H9 (cell line): ENCODE results near the gene RALGPS2. TPM values are rescaled to one million over a fixed set of nuclear protein-coding genes. Genes with fewer than 3 reads are reported as not detected.

ENCODE experiments used
- DNase-seq: peaks from one replicate; pipeline ENCODE4 v3.0.0-alpha.2; 2017
- H2AFZ ChIP-seq: one replicate; pipeline ENCODE4 v1.6.1; 2013; ENCODE audit warnings: mild to moderate bottlenecking, low read length, control low read depth, moderate library complexity
- H2AK5ac ChIP-seq: 2 replicates; pipeline ENCODE4 v1.6.1; 2013; ENCODE audit warnings: low read length, control low read depth, mixed read lengths; ENCODE audit not compliant: insufficient read length
- H2BK120ac ChIP-seq: one replicate; pipeline ENCODE4 v1.6.1; 2013; ENCODE audit warnings: low read depth, mild to moderate bottlenecking, low read length, control low read depth, inconsistent platforms; ENCODE audit not compliant: poor library complexity, severe bottlenecking
- H2BK12ac ChIP-seq: 2 replicates; pipeline ENCODE4 v1.6.1; 2013; ENCODE audit warnings: low read length, control low read depth, mixed read lengths, low read depth; ENCODE audit not compliant: insufficient read length
- H2BK15ac ChIP-seq: 2 replicates; pipeline ENCODE4 v1.6.1; 2013; ENCODE audit warnings: low read depth, low read length, control low read depth
- H2BK20ac ChIP-seq: one replicate; pipeline ENCODE4 v1.6.1; 2013; ENCODE audit warnings: low read depth, mild to moderate bottlenecking, low read length, control low read depth, inconsistent platforms; ENCODE audit not compliant: poor library complexity, severe bottlenecking
- H2BK5ac ChIP-seq: 2 replicates; pipeline ENCODE4 v1.6.1; 2013; ENCODE audit warnings: low read length, control low read depth, mixed read lengths; ENCODE audit not compliant: insufficient read length
- H3K14ac ChIP-seq: 2 replicates; pipeline ENCODE4 v1.6.1; 2013; ENCODE audit warnings: low read length, control low read depth; ENCODE audit not compliant: insufficient read depth
- H3K18ac ChIP-seq: 2 replicates; pipeline ENCODE4 v1.6.1; 2013; ENCODE audit warnings: low read depth, mild to moderate bottlenecking, mixed read lengths, low read length, control low read depth; ENCODE audit not compliant: insufficient read length
- H3K23ac ChIP-seq: 2 replicates; pipeline ENCODE4 v1.6.1; 2013; ENCODE audit warnings: low read length, control low read depth, mixed read lengths, low read depth; ENCODE audit not compliant: insufficient read length
- H3K23me2 ChIP-seq: 2 replicates; pipeline ENCODE4 v1.6.1; 2013; ENCODE audit warnings: low read depth, mild to moderate bottlenecking, mixed read lengths, low read length, control low read depth; ENCODE audit not compliant: insufficient read length, poor library complexity, severe bottlenecking
- H3K27ac ChIP-seq: 2 replicates; pipeline ENCODE4 v1.5.1; 2013; ENCODE audit warnings: low read length, control low read depth, mixed read lengths, low read depth; ENCODE audit not compliant: insufficient read length
- H3K27me3 ChIP-seq: 2 replicates; pipeline ENCODE4 v1.6.1; 2013; ENCODE audit warnings: low read length, control low read depth, inconsistent platforms; ENCODE audit not compliant: insufficient read depth
- H3K4ac ChIP-seq: 2 replicates; pipeline ENCODE4 v1.6.1; 2013; ENCODE audit warnings: low read depth, mild to moderate bottlenecking, control low read depth, inconsistent platforms, low read length, moderate library complexity
- H3K4me1 ChIP-seq: 2 replicates; pipeline ENCODE4 v1.6.1; 2013; ENCODE audit warnings: low read length, control low read depth, inconsistent platforms; ENCODE audit not compliant: insufficient read depth
- H3K4me2 ChIP-seq: 2 replicates; pipeline ENCODE4 v1.6.1; 2013; ENCODE audit warnings: low read length, control low read depth, mixed read lengths; ENCODE audit not compliant: insufficient read length, insufficient read depth
- H3K56ac ChIP-seq: 2 replicates; pipeline ENCODE4 v1.6.1; 2013; ENCODE audit warnings: low read depth, mild to moderate bottlenecking, mixed read lengths, low read length, control low read depth; ENCODE audit not compliant: insufficient read length
- H3K79me1 ChIP-seq: 2 replicates; pipeline ENCODE4 v1.6.1; 2013; ENCODE audit warnings: low read depth, mild to moderate bottlenecking, moderate library complexity, low read length, control low read depth, inconsistent platforms; ENCODE audit not compliant: insufficient read depth, poor library complexity, severe bottlenecking
- H3K79me2 ChIP-seq: 2 replicates; pipeline ENCODE4 v1.6.1; 2013; ENCODE audit warnings: low read length, control low read depth, inconsistent platforms; ENCODE audit not compliant: insufficient read depth
- H3K9ac ChIP-seq: 2 replicates; pipeline ENCODE4 v1.6.1; 2013; ENCODE audit warnings: low read length, control low read depth, mixed read lengths; ENCODE audit not compliant: insufficient read length; ENCODE audit errors: extremely low read depth
- H3K9me3 ChIP-seq: one replicate; pipeline ENCODE4 v1.6.1; 2013; ENCODE audit warnings: low read depth, low read length, inconsistent platforms; ENCODE audit not compliant: control insufficient read depth
- H3T11ph ChIP-seq: one replicate; pipeline ENCODE4 v1.6.1; 2013; ENCODE audit warnings: mild to moderate bottlenecking, low read length, control low read depth, inconsistent platforms
- H4K20me1 ChIP-seq: one replicate; pipeline ENCODE4 v1.6.1; 2013; ENCODE audit not compliant: control insufficient read depth, insufficient read length, insufficient read depth
- H4K5ac ChIP-seq: 2 replicates; pipeline ENCODE4 v1.6.1; 2013; ENCODE audit warnings: low read depth, mild to moderate bottlenecking, mixed read lengths, low read length, control low read depth; ENCODE audit not compliant: insufficient read length
- H4K8ac ChIP-seq: replicated peaks from 2 replicates; pipeline ENCODE4 v1.6.1; 2013; ENCODE audit warnings: low read length, control low read depth, mixed read lengths, low read depth; ENCODE audit not compliant: insufficient read length
- H4K91ac ChIP-seq: 2 replicates; pipeline ENCODE4 v1.6.1; 2013; ENCODE audit warnings: low read depth, mild to moderate bottlenecking, moderate library complexity, mixed read lengths, low read length, control low read depth; ENCODE audit not compliant: insufficient read length
- H3K27ac Mint-ChIP-seq, 3 experiments: 2 replicates in 2 of 3; 3 replicates in 1 of 3; pipeline ENCODE4 v1.8.0; 2020 to 2021; ENCODE audit warnings: mixed read lengths in 3 of 3, mild to moderate bottlenecking in 1 of 3, moderate library complexity in 1 of 3
- H3K27me3 Mint-ChIP-seq: 2 replicates; pipeline ENCODE4 v1.8.0; 2021; ENCODE audit warnings: low read depth, mild to moderate bottlenecking, moderate library complexity, mixed read lengths
- H3K36me3 Mint-ChIP-seq, 3 experiments: 2 replicates in 2 of 3; 3 replicates in 1 of 3; pipeline ENCODE4 v1.8.0; 2020 to 2021; ENCODE audit warnings: low read depth in 3 of 3, mixed read lengths in 3 of 3; ENCODE audit not compliant: insufficient read depth in 1 of 3
- H3K4me1 Mint-ChIP-seq, 2 experiments: 2 replicates each; pipeline ENCODE4 v1.8.0; 2020; ENCODE audit warnings: mixed read lengths in 2 of 2
- H3K4me3 Mint-ChIP-seq, 2 experiments: 2 replicates in 1 of 2; 3 replicates in 1 of 2; pipeline ENCODE4 v1.8.0; 2020 to 2021; ENCODE audit warnings: mild to moderate bottlenecking in 2 of 2, mixed read lengths in 2 of 2, moderate library complexity in 1 of 2
- H3K9me3 Mint-ChIP-seq, 2 experiments: 2 replicates in 1 of 2; 3 replicates in 1 of 2; pipeline ENCODE4 v1.8.0; 2020; ENCODE audit warnings: mild to moderate bottlenecking in 2 of 2, mixed read lengths in 2 of 2, moderate library complexity in 1 of 2
- WGBS: extraction: QIAGEN DNeasy Blood & Tissue Kit; methylation state at CpG from one replicate; pipeline ENCODE4 v1.1.7; 2013; ENCODE audit warnings: missing lambda C conversion rate, low lambda C conversion rate, mixed read lengths; ENCODE audit not compliant: insufficient read length; ENCODE audit errors: extremely low coverage; 5-methylcytosine and 5-hydroxymethylcytosine counted together
- total RNA-seq: library from RNA; stranded (reverse); gene quantifications from 2 replicates; pipeline ENCODE4 v1.2.1, GENCODE V29; 2021
- TF ChIP-seq, protein P1 (sequence below): fragments of 200-600 bp; sonication (generic); conservative IDR thresholded peaks from 3 replicates; pipeline ENCODE4 v1.8.0; 2021; ENCODE audit warnings: antibody characterized with exemption, mild to moderate bottlenecking

The RALGPS2 gene
- total RNA-seq, 1 experiment from 2014 or later: 32.6 TPM

DNA sequence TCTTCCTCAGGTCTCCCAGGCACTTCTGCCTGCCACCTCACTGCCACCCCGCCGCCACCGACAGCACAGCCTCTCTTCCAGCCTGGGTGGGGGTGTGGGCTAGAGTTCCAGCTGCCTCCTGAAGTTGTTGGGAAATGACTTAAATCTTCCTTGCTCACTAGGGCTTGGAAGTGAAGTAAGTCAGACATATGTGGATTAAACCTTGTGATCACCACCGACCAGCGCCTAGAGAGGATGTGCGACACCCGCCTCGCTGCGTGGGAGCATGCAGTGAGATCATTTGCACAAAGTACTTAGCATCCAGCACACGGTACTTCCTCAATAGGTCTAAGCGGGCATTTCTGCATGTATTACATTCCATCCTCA is 229.3 kb downstream of the RALGPS2 start:
- WGBS: no CpG with 5 or more reads among the region's 11 CpGs
- Mint-ChIP-seq H3K4me3 (no peak overlapping the region), H3K27ac (no peak overlapping the region), H3K36me3 (no peaks in the 10 kb centered on the region; a peak in 1 of 7 replicates), H3K27me3 (peaks cover 2% of the 10 kb centered on the region), H3K4me1 (no peaks in the 10 kb centered on the region), H3K9me3 (no peaks in the 10 kb centered on the region; a peak in 2 of 5 replicates)
- H3K9me3 ChIP-seq: no peaks in the 10 kb centered on the region
- H3K79me1 ChIP-seq: no peaks in the 10 kb centered on the region
- H3T11ph ChIP-seq: no peak overlapping the region
- no peak overlapping the region for H2BK5ac ChIP-seq
- H3K56ac ChIP-seq: no peak overlapping the region
- H3K23ac ChIP-seq: no peak overlapping the region
- no peak overlapping the region for H2AFZ ChIP-seq
- no peak overlapping the region for H4K5ac ChIP-seq
- no peak overlapping the region for H4K8ac ChIP-seq
- no peaks in the 10 kb centered on the region for H3K27me3 ChIP-seq
- H3K4me1 ChIP-seq: no peaks in the 10 kb centered on the region
- H3K14ac ChIP-seq: no peak overlapping the region
- H3K4me2 ChIP-seq: no peak overlapping the region
- H2BK120ac ChIP-seq: no peak overlapping the region
- no peaks in the 10 kb centered on the region for H3K23me2 ChIP-seq
- no peak overlapping the region for H2BK20ac ChIP-seq
- no peaks in the 10 kb centered on the region for H3K79me2 ChIP-seq
- DNase-seq: no peak
- no peak overlapping the region for H3K27ac ChIP-seq
- TF ChIP-seq, protein P1, sequence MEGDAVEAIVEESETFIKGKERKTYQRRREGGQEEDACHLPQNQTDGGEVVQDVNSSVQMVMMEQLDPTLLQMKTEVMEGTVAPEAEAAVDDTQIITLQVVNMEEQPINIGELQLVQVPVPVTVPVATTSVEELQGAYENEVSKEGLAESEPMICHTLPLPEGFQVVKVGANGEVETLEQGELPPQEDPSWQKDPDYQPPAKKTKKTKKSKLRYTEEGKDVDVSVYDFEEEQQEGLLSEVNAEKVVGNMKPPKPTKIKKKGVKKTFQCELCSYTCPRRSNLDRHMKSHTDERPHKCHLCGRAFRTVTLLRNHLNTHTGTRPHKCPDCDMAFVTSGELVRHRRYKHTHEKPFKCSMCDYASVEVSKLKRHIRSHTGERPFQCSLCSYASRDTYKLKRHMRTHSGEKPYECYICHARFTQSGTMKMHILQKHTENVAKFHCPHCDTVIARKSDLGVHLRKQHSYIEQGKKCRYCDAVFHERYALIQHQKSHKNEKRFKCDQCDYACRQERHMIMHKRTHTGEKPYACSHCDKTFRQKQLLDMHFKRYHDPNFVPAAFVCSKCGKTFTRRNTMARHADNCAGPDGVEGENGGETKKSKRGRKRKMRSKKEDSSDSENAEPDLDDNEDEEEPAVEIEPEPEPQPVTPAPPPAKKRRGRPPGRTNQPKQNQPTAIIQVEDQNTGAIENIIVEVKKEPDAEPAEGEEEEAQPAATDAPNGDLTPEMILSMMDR: no peak
- H2BK15ac ChIP-seq: no peak overlapping the region
- no peak overlapping the region for H2AK5ac ChIP-seq
- H3K18ac ChIP-seq: no peak overlapping the region
- H4K20me1 ChIP-seq: no peaks in the 10 kb centered on the region
- no peak overlapping the region for H3K4ac ChIP-seq
- H2BK12ac ChIP-seq: no peak overlapping the region
- no peak overlapping the region for H3K9ac ChIP-seq
- no peak overlapping the region for H4K91ac ChIP-seq
